Caco-2 (cell line): ENCODE measurements around the gene SLC29A4. TPM values are rescaled to one million over a fixed set of nuclear protein-coding genes. Genes with fewer than 3 reads are reported as not detected.

ENCODE experiments used
- BruUV-seq: library from RNA; stranded (reverse); fragments of 400-500 nt; replicated peaks from 2 replicates; lab custom pipeline; 2021; lab: Mats Ljungman, UMichigan
- CTCF ChIA-PET: fragments of 300-600 bp; sonication (Branson Sonifier 250); formaldehyde crosslinking; loops from one replicate; lab custom pipeline; 2022; ENCODE audit warnings: antibody characterized with exemption; lab: Charles Lee
- POLR2A ChIA-PET: fragments of 300-600 bp; sonication (Branson Sonifier 250); formaldehyde crosslinking; loops from one replicate; lab custom pipeline; 2022; ENCODE audit warnings: antibody characterized with exemption; lab: Charles Lee
- DNase-seq, 2 experiments: peaks; one replicate each; pipeline versions ENCODE4 v3.0.0 to v3.0.0-alpha.2; 2020 to 2022
- H3K27me3 ChIP-seq: replicated peaks from 2 replicates; pipeline ENCODE4 v1.6.0; 2011; ENCODE audit warnings: low read length; ENCODE audit not compliant: control insufficient read depth, insufficient read depth
- H3K36me3 ChIP-seq: 2 replicates; pipeline ENCODE4 v1.5.1; 2011; ENCODE audit warnings: low read length; ENCODE audit not compliant: control insufficient read depth, insufficient read depth
- H3K4me1 ChIP-seq: fragments of 250-450 bp; sonication (Bioruptor Pico); 2 replicates; pipeline ENCODE4 v1.5.1; 2020; ENCODE audit warnings: mild to moderate bottlenecking
- H3K4me3 ChIP-seq: 2 replicates; pipeline ENCODE4 v1.5.1; 2011; ENCODE audit warnings: low read depth, mild to moderate bottlenecking, control low read depth, low read length
- H3K9me3 ChIP-seq: fragments of 250-450 bp; sonication (Bioruptor Pico); 2 replicates; pipeline ENCODE4 v1.5.1; 2020; ENCODE audit warnings: mild to moderate bottlenecking, moderate library complexity
- H3K27ac Mint-ChIP-seq: one replicate; pipeline ENCODE4 v1.8.0; 2022; ENCODE audit warnings: mixed read lengths; ENCODE audit not compliant: unreplicated experiment
- H3K27me3 Mint-ChIP-seq: one replicate; pipeline ENCODE4 v1.8.0; 2022; ENCODE audit warnings: mixed read lengths; ENCODE audit not compliant: insufficient read depth, unreplicated experiment
- H3K36me3 Mint-ChIP-seq: one replicate; pipeline ENCODE4 v1.8.0; 2022; ENCODE audit warnings: mild to moderate bottlenecking, mixed read lengths; ENCODE audit not compliant: insufficient read depth, unreplicated experiment
- H3K4me1 Mint-ChIP-seq: one replicate; pipeline ENCODE4 v1.8.0; 2022; ENCODE audit warnings: low read depth, mixed read lengths; ENCODE audit not compliant: unreplicated experiment
- H3K4me3 Mint-ChIP-seq: one replicate; pipeline ENCODE4 v1.8.0; 2022; ENCODE audit warnings: mild to moderate bottlenecking, moderate library complexity, mixed read lengths; ENCODE audit not compliant: unreplicated experiment
- H3K9me3 Mint-ChIP-seq: one replicate; pipeline ENCODE4 v1.8.0; 2022; ENCODE audit warnings: mixed read lengths; ENCODE audit not compliant: unreplicated experiment
- CTCF ChIP-seq, 2 experiments: fragments of 200-600 bp in 1 of 2; IDR thresholded peaks; 1 replicate in 1 of 2; 2 replicates in 1 of 2; pipeline versions ENCODE4 v1.5.1 to v1.8.0; 2011 to 2022; ENCODE audit warnings: antibody characterized with exemption in 1 of 2, control low read depth in 1 of 2, inconsistent platforms in 1 of 2, low read depth in 1 of 2, low read length in 1 of 2, mild to moderate bottlenecking in 1 of 2, moderate library complexity in 1 of 2; ENCODE audit not compliant: insufficient read depth in 1 of 2, severe bottlenecking in 1 of 2, unreplicated experiment in 1 of 2
- intact Hi-C: fragments of 100-400 bp; cut with micrococcal nuclease; formaldehyde crosslinking; loops from one replicate; pipeline ENCODE4 v1.10.0; 2022; ENCODE audit not compliant: unreplicated experiment
- total RNA-seq: library from RNA; stranded (reverse); gene quantifications from 2 replicates; pipeline ENCODE4 v1.2.3, GENCODE V29; 2022

SLC29A4 gene
- total RNA-seq, 1 experiment from 2014 or later: 34.6 TPM

GRCh38 chr7:5333121-5334045 is 50.6 kb downstream of the SLC29A4 start:
- Mint-ChIP-seq H3K27ac (no peak overlapping the region), H3K4me1 (no peaks in the 10 kb centered on the region), H3K27me3 (no peaks in the 10 kb centered on the region), H3K36me3 (peaks cover 83% of the 10 kb centered on the region), H3K4me3 (no peak overlapping the region), H3K9me3 (peaks cover 6% of the 10 kb centered on the region)
- ChIA-PET CTCF (no interaction called here), POLR2A (no interaction called here)
- Histone ChIP-seq H3K9me3 (no peaks in the 10 kb centered on the region), H3K4me1 (no peaks in the 10 kb centered on the region), H3K27me3 (no peaks in the 10 kb centered on the region), H3K36me3 (no peaks in the 10 kb centered on the region; the same call in 1 of the 2 replicates), H3K4me3 (no peak overlapping the region)
- no TSS peak for BruUV-seq
- no peak for DNase-seq
- TF ChIP-seq CTCF (IDR thresholded peaks at IDR 0.05; ENCODE audit: insufficient read depth in 1 of 2, low read depth in 1 of 2, low read length in 1 of 2, severe bottlenecking in 1 of 2, unreplicated experiment in 1 of 2): no peak
- intact Hi-C loops: no loop called here

GRCh38 chr7:5334671-5335070 is 51.9 kb downstream of the SLC29A4 start:
- Histone ChIP-seq H3K27me3 (no peaks in the 10 kb centered on the region), H3K9me3 (no peaks in the 10 kb centered on the region), H3K4me1 (no peaks in the 10 kb centered on the region), H3K36me3 (no peaks in the 10 kb centered on the region; the same call in 1 of the 2 replicates), H3K4me3 (no peak overlapping the region)
- Mint-ChIP-seq H3K27ac (peak overlapping the region; percentile 63), H3K36me3 (peaks cover 85% of the 10 kb centered on the region), H3K9me3 (peaks cover 6% of the 10 kb centered on the region), H3K4me3 (no peak overlapping the region), H3K27me3 (no peaks in the 10 kb centered on the region), H3K4me1 (no peaks in the 10 kb centered on the region)
- no peak for TF ChIP-seq CTCF (IDR thresholded peaks at IDR 0.05; ENCODE audit: insufficient read depth in 1 of 2, low read depth in 1 of 2, low read length in 1 of 2, severe bottlenecking in 1 of 2, unreplicated experiment in 1 of 2)
- no peak for DNase-seq
- CTCF ChIA-PET: no interaction called here
- intact Hi-C loops: no loop called here
- BruUV-seq: no TSS peak
- POLR2A ChIA-PET: no interaction called here

GRCh38 chr7:5337047-5337446 is 54.3 kb downstream of the SLC29A4 start:
- ChIA-PET POLR2A (no interaction called here), CTCF (no interaction called here)
- Mint-ChIP-seq H3K9me3 (peaks cover 6% of the 10 kb centered on the region), H3K4me3 (no peak overlapping the region), H3K36me3 (peaks cover 90% of the 10 kb centered on the region), H3K27me3 (no peaks in the 10 kb centered on the region), H3K4me1 (no peaks in the 10 kb centered on the region), H3K27ac (no peak overlapping the region)
- Histone ChIP-seq H3K9me3 (no peaks in the 10 kb centered on the region), H3K36me3 (no peaks in the 10 kb centered on the region), H3K27me3 (no peaks in the 10 kb centered on the region), H3K4me3 (no peak overlapping the region), H3K4me1 (no peaks in the 10 kb centered on the region)
- TF ChIP-seq CTCF (IDR thresholded peaks at IDR 0.05; ENCODE audit: insufficient read depth in 1 of 2, low read depth in 1 of 2, low read length in 1 of 2, severe bottlenecking in 1 of 2, unreplicated experiment in 1 of 2): no peak
- no TSS peak for BruUV-seq
- intact Hi-C loops: no loop called here
- DNase-seq: no peak
